ENCODE measurements around the gene NANOS3. TPM values are rescaled to one million over a fixed set of nuclear protein-coding genes. Genes with fewer than 3 reads are reported as not detected.

Gene NANOS3
- total RNA-seq, 1 donor from 2014 or later, result not detected

DNA sequence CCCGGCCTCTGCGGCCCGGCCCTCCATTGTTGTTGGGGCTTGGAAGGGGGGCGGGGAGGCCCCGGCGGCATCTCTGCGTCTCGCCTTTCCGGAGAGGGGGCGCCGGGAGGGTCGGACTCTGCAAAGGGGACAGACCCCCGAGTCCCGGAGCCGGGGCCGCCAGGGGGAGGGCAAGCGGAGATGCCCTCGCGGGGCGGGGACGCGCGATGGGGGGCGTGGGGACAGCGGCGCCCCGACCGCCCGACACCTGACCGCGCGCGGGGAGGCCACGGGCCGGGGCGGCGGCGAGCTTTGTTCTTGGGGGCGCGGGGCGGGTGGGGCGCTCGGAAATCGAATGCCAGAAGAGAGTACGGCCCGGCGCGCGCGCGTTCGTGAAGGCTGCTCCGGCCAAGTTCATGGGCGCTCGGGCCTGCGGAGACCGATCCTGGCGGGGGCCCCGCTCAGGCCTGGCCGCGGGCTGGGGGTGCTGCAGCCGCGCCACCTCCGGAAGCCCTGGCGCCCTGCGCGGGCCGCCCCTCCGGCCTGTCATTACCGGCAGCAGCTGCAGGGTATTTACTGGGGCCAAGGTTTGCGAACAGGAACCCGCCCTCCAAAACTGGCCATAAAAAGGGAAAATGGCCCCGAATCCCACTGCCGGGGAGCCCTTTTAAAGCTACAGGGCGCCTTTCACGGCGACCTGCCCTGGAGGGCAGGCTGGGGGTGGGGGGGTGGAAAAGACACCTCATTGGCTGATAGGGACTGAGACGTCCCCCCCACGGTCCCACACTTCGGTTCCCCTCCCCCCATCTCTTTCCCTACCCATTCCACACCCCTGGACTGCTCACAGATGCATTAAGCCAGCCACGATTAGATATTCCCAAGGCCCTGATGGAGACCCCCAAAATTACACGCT lies 11.1 kb upstream of the NANOS3 start:
- no peak for ATAC-seq
- Histone ChIP-seq H3K4me1 (peaks cover 32% of the 10 kb centered on the region), H3K9me3 (no peaks in the 10 kb centered on the region), H3K36me3 (no peaks in the 10 kb centered on the region), H3K4me3 (peak overlapping the region; percentile 61), H3K27me3 (no peaks in the 10 kb centered on the region), H3K27ac (peak overlapping the region; percentile 47)
- TF ChIP-seq, protein P1, sequence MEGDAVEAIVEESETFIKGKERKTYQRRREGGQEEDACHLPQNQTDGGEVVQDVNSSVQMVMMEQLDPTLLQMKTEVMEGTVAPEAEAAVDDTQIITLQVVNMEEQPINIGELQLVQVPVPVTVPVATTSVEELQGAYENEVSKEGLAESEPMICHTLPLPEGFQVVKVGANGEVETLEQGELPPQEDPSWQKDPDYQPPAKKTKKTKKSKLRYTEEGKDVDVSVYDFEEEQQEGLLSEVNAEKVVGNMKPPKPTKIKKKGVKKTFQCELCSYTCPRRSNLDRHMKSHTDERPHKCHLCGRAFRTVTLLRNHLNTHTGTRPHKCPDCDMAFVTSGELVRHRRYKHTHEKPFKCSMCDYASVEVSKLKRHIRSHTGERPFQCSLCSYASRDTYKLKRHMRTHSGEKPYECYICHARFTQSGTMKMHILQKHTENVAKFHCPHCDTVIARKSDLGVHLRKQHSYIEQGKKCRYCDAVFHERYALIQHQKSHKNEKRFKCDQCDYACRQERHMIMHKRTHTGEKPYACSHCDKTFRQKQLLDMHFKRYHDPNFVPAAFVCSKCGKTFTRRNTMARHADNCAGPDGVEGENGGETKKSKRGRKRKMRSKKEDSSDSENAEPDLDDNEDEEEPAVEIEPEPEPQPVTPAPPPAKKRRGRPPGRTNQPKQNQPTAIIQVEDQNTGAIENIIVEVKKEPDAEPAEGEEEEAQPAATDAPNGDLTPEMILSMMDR (IDR thresholded peaks at IDR 0.05), result no peak
- intact Hi-C loops (cut with DNase I), result no loop called here
- no peak for DNase-seq

DNA sequence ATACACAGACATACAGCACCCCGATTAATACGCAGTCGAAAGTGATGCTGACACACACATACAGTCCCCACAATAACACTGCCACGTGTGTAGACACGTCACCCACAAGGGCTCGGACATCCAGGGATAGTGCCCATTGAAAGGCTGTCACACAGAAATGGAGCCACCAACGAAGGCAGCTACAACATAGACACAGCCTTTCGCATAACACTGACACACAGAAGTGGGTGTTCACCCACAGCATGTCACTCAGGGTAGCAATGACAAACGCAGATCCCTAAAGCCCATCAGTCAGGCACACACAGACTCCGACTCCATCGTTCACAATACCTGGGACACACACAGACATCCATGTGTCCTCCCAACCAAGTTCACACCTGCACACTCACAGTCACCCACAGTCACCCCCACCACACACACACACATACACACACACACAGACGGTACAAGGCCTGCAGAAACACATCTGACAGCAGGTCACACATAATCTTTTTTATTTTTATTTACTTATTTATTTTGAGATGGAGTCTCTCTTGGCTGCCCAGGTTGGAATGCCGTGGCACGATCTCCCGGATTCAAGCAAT lies 10.4 kb upstream of the NANOS3 start:
- Histone ChIP-seq H3K27me3 (no peaks in the 10 kb centered on the region), H3K4me1 (peaks cover 24% of the 10 kb centered on the region), H3K4me3 (peak overlapping the region; percentile 61), H3K36me3 (no peaks in the 10 kb centered on the region), H3K27ac (no peak overlapping the region), H3K9me3 (no peaks in the 10 kb centered on the region)
- TF ChIP-seq, protein P1 (IDR thresholded peaks at IDR 0.05), result no peak
- no peak for DNase-seq
- intact Hi-C loops (cut with DNase I), result no loop called here
- no peak for ATAC-seq

DNA sequence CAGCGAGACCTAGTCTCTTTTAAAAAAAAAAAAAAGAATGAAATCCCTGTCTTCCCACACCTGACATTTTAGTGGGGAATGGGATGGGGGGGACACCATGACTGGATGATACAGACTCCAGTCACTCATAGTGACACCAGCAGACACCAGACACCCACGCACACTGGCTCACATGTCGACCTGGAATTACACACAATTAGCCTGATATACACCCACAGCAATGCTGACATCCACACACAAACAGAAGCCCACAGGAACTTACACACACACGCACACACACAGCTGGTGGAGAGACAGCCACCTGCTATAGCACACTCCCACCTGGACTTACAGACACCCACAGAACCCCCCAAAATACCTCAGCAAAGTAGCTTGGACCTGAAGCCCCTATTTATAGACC lies 8.3 kb upstream of the NANOS3 start:
- no peaks in the 10 kb centered on the region for H3K36me3 ChIP-seq
- ATAC-seq (no peak), DNase-seq (no peak)
- H3K27me3 ChIP-seq, result no peaks in the 10 kb centered on the region
- no peak overlapping the region for H3K4me3 ChIP-seq
- H3K27ac ChIP-seq, result no peak overlapping the region
- TF ChIP-seq, protein P1 (IDR thresholded peaks at IDR 0.05), result no peak
- peaks cover 16% of the 10 kb centered on the region for H3K4me1 ChIP-seq
- intact Hi-C loops (cut with DNase I), result no loop called here
- no peaks in the 10 kb centered on the region for H3K9me3 ChIP-seq

DNA sequence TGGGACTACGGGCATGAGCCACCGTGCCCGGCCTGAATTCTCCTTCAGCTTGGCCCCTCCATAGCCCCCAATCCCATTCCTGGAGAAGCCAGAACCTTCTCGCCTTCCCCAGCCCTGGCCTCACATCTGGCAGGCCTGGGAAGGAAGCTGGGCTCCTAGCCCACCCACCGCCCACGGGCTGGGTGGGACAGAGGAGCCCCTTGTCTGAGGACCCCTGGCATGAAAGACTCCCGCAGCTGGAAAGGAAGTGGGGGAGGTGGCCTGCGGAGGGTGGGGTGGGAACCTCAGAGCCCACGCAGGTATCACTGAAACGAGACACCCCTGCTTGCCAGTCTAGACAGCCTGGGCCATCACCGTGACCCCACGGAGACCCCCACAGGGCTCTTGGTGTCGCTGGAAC lies 7.7 kb upstream of the NANOS3 start:
- no peak overlapping the region for H3K4me3 ChIP-seq
- H3K4me1 ChIP-seq, result peaks cover 14% of the 10 kb centered on the region
- no peaks in the 10 kb centered on the region for H3K36me3 ChIP-seq
- DNase-seq (no peak), ATAC-seq (no peak)
- TF ChIP-seq, protein P1 (IDR thresholded peaks at IDR 0.05), result no peak
- no peaks in the 10 kb centered on the region for H3K27me3 ChIP-seq
- H3K27ac ChIP-seq, result no peak overlapping the region
- H3K9me3 ChIP-seq, result no peaks in the 10 kb centered on the region
- intact Hi-C loops (cut with DNase I), result no loop called here

DNA sequence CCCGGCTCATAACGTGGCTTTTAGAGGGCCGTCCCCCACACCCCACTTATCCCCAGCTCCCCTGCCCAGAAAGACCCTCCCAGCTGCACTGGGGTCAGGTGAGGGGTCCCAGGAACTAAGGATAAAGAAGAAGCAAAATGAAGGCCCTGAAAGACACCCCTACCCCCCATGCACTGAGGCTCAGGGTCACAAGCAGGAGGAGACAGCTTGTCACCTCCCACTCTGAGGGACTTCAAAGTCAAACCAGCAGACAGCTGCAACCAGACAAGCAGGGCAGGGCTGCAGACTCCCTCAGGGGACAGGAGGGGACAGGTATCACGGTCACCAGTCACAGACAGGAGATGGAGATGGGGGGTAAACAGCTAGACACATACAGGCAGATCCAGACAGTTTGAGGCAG lies 6.1 kb upstream of the NANOS3 start:
- TF ChIP-seq, protein P1 (IDR thresholded peaks at IDR 0.05), result no peak
- Histone ChIP-seq H3K27me3 (no peaks in the 10 kb centered on the region), H3K27ac (no peak overlapping the region), H3K9me3 (no peaks in the 10 kb centered on the region), H3K4me1 (peaks cover 6% of the 10 kb centered on the region), H3K36me3 (no peaks in the 10 kb centered on the region), H3K4me3 (no peak overlapping the region)
- no peak for ATAC-seq
- intact Hi-C loops (cut with DNase I), result no loop called here
- DNase-seq, result no peak

Measured in upper lobe of right lung (tissue), 1 donor.